Ramos (cell line): ENCODE measurements around the gene KIAA1210.

Source experiments
- in situ Hi-C: fragments of 300-500 bp; cut with MboI; formaldehyde crosslinking; loops from one replicate; pipeline ENCODE4 v1.14.3; 2022; ENCODE audit warnings: low sequenced_read_pairs; ENCODE audit not compliant: unreplicated experiment

The KIAA1210 gene

DNA sequence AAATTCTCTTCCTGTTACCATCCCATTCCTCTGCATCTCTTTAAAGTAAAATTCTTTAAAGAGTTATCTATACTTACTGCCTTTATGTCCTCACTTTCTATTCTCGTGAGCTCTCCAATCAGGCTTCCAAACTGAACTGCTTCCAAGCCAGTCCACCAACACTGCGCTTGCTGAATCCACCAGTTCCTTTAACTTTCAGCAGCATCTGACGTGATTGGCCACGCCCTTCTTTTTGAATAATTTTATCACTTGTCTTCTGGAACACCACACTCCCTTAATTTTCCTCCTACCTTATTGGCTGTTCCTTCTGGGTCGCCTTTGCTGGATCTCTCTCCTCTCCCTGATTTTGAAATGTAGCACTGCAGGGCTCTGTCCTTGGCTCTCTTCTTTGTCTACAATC lies at the start of gene KIAA1210:
TSS of gene KIAA1210 (minus strand) at position 163 of the 400 bp plus-strand sequence. CDS start 4,170 bp downstream, outside the sequence.
- in situ Hi-C loops, result no loop called here

DNA sequence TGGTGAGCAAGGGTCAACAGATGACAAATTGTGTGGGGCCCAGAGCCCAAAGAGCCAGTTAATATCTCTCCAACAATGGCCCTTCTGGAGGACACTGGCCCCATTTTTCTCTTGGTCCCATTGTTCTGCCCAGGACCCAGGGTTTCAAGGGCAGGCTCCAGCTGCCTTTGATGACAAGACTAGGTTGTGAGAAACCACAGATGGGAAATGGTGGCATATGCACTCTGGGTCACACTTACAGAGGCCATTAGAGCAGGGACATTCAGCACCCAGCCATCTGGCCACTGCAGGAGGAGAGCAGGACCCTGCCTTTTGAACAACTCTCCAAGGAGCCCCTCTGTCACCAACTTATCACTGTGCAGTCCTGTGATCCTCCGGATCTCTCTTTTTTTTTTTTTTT lies 49.7 kb upstream of the KIAA1210 start:
- in situ Hi-C loops, result no loop called here

DNA sequence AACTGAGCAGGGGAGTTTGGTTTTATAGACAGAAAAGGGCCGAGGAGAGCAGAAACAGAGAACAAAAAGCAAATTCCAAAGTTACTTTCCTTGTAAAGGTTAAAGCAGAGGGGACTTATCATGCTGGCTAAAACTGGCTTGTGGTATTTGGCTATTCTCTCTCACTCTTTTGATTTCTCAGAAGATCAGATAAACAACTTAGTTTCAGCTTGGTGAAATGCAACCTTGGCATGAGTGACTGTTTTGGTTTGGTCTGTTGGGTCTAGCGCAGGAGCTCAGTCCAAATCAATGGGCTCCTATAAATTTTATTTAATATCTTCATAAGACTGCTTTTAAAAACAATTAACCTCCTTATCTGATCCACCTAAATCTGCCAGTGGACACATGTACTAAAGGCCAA lies 47.3 kb upstream of the KIAA1210 start:
- in situ Hi-C loops, result no loop called here

DNA sequence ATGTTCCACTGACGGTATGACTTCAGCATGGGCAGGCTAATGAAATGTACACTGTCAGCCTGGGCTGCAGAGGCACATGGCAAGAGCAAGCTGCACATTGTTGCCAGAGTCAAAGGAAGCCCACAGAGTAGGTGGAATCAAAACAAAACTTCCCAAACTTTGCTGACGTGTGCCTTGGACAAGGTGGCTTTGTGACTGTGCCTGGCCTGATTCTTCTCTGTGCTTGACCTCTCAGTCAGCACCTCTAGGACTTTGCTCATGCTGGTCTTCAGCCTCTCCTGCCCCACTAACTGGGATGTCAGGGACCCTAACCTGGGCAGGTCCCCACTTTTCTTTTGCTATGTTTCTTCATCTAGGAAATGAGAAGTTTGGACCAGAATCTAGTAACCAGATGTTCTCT lies 40.5 kb upstream of the KIAA1210 start:
- in situ Hi-C loops, result no loop called here

DNA sequence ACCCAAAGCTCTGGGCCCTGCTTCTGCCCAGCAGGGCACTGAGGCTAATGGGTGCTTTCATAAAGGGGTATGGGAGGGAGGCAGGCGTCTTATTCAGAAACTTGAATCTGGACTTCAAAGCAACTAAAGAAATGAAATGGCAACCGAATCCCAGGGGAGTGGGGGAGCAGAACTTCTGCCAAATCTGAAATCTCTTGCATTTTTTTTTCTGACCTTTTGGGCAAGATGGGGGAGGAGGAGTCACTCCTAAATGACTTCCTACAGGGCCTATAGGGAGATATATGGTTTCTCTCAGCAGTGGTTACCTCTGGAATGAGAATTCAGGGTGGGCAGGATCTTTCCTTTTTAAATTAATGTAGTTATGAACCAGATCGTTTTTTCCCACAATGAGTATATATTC lies 30.6 kb upstream of the KIAA1210 start:
- in situ Hi-C loops, result no loop called here

DNA sequence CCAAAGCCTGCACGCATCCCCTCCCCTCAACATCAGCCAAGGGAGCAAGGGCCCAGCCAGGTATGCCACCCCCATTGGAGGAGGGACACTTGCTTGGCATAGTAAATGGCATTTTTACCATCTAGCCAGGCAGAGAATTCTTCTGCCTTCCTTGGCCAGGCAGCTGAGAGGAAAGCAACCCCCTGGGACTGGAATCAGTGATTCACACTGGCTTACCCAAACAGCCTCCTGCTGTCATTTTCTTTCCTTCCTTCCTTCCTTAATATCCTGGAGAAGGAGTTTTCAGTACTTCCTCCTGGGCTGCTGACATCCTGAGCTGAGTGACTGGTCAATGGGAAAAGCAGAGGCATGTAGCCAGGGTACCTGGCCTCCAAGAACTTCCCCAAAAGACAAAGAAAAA lies 28.6 kb upstream of the KIAA1210 start:
- in situ Hi-C loops, result no loop called here

DNA sequence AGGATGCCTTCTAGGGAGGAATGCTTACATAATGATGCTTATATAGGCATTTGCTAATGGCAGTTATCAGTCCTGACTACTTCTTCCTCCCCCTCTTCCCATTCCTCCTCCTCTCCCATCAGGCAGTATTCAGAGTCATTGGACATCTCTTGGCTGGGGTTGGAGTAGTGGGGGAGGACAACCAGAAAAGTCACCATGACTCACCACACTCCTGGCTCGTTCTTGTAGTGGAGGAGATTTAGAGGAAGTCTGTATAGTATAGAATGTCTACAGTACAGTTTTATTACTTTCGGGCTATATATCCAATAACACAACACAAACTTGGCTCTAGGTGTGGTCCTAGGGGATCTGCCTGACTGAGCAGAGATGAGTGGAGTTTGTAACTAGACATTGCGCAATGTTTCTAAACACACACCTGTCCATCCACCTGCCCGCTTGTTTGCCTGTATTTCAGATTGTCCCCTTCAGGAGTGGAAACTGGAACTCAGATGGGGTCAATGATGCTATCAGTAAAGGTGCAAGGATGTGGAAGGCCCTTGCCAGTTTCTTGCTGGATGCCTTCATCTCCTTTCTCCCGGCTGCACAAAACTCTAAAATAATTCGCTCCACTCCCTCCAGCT lies 27.9 kb upstream of the KIAA1210 start:
- in situ Hi-C loops, result no loop called here

DNA sequence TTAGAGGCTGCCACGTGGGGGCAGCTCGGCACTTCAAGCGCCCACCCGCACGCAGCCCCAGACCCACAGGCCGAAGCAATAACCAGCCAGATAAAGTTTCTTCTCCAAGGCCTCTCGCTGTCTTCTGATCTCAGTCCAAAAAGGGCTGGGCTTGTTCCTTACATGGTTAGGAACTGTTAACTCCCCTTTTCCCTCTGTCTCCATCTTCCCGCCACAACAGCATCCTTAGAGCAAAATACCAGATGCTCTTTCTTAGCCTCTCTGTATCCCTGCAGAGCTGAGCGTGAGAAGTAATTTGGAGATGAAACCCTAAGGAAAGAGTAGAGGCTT lies 23.4 kb upstream of the KIAA1210 start:
- in situ Hi-C loops, result no loop called here

DNA sequence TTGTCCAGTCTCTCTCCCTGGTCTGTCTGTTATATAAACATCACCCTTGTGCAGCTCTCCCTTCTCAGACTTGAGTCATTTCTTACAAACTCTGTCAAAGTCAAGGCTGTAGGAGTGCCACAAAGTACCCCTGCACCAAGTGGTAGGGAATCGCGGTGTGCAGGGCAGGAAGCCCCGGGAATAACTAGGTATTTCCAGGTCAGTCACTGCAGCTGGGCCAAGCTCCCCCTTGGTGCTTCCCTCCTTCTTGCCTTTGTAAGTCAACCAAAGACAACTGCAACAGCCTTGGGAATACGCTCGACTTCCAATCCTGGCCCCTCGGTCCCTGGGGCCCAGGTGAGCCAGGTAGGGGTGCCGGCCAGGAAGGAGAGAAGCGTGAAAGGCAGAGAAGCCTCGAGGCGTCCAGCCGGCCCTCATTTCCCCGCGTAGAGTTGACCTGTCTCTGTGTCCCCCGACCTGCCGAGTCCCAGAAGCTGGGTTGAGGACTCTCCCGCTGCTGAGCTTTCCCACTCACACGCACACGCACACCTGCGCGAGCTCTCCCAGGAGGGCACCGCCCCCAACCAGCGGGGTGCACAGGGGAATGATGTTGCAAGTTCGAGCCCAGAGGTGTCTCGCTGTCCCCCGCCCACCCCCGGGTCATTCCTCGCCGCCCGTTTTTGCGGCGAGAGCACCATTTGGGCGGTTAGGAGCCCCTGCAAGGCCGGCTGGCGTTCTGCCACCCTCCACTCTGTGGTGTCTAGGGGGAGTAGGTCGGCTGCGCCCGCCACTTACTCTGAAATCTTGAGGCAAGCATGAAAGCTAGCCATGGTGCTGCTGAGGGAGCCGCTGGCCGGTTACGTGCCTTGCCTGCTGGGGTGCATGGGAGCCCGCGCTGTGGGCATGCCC lies 22.8 kb upstream of the KIAA1210 start:
- in situ Hi-C loops, result no loop called here

DNA sequence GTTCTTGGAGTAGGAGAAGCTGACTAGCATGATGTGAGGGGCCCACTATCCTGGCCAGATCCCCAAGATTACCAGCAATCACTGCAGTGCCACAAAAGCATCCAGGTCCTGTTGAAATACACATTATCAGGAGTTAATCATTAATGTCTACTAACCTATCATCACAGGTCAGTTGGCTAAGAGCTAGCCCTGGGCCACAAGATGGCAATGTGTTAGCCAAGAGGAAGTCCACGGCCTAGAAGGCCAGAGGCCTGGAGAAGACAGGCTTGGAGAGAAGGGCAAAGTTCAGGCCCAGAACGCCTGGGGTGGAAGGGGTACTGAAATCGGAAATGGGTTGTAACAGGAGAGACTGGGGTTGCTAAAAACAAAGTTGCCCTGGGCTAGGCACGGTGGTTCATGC lies 19.9 kb upstream of the KIAA1210 start:
- in situ Hi-C loops, result no loop called here

DNA sequence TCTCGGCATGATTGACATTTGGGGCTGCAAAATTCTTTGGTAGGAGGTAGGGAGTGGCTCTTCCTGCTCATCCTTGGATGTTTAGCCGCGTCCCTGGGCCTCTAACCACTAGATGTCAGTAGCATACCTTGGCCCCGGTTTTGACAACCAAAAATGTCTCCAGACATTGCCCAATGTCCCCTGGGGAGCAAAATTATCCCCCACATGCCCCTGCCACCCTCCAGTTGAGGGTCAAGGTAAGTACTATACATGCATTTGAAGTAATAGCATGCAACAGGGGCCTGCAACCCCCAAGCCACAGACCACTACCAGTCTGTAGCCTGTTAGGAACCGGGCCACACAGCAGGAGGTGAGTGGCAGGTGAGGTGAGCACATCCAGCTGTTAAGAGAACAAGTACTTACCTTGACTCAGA lies 17.6 kb upstream of the KIAA1210 start:
- in situ Hi-C loops, result no loop called here

DNA sequence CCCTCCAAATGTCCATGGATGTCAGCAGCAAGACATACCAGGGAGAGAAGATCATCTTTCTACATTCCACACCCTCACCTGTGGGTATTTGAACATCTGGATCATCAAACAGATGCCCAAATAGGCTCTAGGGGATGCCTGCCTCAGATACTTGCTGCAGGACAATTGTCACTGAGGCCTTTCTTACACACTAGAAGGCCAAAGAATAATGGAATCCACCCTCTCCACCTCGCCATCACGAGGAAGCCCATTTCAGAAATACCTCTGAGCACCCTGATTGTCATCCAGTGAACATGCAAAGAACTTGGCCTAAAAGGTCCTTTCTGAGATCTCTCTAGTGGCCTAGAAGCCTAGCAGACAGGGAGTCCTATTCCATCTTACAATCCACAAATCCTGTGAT lies 6.9 kb upstream of the KIAA1210 start:
- in situ Hi-C loops, result no loop called here

DNA sequence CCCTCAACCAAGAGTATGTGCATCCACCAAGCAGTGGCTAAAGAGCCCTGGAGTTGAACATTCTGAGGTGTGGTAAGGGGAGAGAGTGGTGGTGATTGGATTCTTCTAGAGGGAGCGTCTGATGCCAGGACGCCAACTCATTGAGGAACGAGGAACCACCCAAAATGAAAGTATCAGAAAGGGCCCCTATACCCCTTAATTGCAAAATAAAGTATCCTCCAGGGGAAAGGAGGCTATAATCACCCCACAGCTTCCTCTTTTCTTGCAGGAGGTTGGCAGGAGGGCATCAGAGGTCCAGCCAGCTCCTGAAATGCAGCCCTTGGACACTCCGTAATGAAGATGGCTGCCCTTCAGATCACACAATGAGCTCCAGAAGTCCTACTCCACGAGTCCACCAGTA lies 5.3 kb upstream of the KIAA1210 start:
- in situ Hi-C loops, result no loop called here

DNA sequence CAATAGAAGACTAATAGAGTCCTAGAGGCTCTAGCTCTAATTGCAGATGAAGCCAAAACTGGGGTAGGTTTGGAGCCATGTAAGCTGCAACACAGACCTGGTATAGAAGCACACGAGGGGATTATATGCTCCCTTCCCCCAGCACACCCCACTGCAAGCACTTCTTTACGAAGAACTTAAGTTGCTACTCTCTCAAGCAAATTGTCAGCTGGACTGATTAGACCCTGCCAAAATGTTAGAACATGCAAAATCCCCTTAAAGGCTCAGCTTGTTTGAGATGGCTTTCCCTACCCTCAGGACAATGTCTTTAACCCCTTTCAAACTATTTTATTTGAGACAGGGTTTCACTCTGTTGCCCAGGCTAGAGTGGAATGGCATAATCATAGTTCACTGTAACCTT lies 4.7 kb upstream of the KIAA1210 start:
- in situ Hi-C loops, result no loop called here

DNA sequence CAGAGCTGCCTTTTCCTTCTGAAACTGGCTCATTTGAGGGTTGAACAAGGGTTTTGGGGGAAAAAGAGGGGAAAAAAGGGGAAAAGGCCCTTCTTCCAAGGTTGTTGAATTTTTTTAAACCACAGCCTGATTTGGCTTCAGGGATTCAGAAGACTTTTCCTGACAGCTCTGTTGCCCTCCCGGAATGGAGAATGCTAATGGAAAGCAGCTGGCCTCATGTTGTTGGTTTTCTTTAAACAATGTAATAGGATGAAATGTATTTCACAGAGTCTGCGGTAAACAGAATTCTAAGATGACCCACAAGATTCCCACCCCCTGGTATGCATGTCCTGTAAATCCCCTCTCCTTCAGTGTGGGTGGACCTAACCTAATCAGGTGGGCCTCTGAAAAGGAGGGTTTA lies 3.3 kb upstream of the KIAA1210 start:
- in situ Hi-C loops, result no loop called here

DNA sequence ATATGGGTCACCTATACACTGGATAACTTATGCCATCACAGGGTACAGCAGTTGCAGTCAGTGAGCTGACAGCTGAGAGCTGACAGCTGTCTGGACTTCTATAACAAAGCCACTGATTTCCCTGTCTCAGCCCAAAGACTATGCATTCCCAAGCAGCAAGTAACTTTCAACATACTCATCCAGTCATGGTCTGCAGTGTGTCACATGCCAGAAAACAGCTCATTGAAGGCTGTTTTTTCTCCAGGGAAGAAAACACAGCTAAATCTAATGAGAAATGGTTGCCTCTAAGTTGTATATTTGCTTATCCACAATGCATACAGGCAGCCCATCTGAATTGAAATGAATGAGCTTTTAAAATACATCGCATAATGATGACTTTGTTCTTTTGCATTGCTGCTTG lies 6.3 kb downstream of the KIAA1210 start:
- in situ Hi-C loops, result no loop called here

DNA sequence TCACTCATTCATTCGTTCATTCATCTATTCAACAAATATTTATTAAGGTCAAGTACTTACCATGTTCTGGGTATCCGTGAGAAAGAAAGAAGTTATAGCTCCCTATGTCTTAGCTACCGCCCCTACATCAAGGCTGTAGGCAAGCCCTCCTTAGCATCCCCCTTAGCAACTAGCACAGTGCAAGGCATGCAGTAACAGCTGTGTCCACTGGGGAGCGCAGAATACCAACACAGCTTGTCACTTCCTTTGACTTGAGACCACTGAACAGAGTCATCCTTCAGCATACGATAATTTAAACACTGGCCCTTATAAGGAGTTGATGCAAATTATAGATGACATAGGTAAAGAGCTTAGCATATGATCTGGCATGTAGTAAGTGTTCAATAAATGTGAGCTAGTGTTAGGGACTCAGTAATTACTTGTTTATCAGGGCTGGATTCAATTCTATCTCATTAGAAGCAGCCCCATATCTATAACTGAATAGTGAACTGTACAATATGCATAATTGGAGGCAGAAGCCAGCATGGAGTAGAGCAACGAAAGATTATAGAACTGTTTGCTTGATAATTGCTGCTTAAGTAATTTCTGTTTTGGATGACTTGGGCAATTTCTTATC lies 8.7 kb downstream of the KIAA1210 start:
- in situ Hi-C loops, result no loop called here

DNA sequence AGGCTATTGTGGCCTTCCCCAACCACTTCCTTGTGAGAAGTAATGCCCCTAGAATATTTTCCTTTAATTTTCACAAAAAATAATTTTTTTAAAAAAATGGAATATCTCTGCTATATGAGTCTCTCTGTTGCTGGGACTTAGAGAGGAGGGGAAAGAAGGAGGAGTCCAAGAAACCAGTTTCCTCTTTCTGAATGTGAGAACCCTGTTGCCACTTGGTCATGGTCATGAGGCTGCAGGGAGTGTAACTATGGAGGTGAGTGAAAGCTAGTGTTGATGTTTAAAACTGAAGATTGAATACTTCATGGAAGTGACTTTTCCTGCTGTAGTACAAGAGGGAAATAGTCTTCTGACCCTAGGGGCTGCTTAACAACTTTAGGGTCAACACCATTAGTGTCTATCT lies 20.4 kb downstream of the KIAA1210 start:
- in situ Hi-C loops, result no loop called here

DNA sequence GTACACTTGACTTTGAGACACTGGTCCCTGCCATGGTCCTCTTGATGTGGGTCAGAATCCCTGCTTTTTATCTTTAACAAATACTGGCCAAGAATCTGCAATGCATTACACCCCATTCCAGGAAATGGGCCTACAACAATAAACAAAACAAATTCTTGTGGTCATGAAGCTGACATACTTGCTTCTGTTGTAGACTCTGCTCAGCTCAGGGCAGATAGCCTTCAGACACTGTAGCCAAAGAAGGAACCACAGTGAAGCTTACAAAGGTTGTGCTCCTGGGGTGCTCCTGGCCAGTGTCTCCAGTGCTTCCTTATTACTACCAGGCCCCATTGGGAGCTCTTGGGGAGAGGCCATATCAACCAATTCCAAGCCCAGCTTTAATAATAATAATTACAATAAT lies 21.8 kb downstream of the KIAA1210 start:
- in situ Hi-C loops, result no loop called here

DNA sequence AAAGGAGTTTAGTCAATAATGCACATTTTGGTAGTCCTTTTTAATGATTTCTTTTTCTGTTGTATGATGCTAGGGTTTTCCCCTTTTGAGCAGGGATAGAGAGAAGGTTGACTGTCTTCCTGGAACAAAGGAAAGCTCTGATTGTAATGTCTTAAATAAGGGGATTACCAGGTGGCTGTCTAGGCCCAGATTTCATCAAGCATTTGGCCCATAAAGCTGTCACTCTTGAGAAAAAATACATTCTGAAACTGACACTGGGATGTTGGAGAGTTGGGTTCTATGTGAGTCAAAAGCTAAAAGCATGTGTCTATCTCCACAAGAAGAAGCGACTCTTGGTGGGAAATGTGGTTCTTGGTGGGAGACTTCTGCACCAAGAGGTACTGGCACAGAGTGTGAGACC lies 26.4 kb downstream of the KIAA1210 start:
- in situ Hi-C loops, result no loop called here

DNA sequence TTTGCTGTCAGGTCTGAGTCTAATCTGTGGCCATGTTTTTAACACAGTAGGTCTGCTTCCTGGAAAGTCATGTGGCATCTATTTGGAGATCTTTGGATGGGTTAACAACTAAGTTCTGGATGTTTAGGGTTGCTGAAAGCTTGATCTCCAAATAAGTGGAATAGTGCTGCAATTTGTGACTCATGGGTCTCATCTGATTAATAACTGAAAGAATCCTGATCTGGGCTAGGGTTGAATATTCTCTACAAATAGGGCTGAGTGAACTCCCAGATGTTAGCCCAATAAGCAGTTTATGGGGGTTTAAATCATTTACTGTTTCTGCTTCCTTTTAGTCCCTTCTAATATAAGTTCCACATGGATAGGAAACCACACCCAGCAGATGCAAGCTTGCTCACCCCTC lies 31.7 kb downstream of the KIAA1210 start:
- in situ Hi-C loops, result no loop called here

DNA sequence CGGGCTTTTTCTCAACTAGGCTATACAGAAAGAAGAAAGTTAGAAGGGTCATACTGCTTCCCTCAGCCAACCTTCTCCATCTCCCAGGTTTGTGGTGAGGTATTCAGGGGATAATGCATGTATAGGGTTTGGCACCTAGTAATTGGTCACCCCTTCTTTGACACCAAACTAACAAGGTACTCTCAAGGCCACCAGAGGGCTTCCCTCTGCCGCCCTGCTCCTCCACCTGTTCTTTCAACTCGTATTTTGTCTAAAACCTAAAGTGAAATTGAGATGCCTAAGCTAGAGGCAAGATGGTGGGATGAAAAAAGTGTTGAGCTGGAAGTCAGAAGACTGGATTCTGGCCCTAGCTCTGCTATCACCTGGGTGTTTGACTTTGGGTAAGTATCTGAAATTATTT lies 32.8 kb downstream of the KIAA1210 start:
- in situ Hi-C loops, result no loop called here
